KMS-11 (cell line): ENCODE data around the gene NPTX2.

Experiments used
- H2AFZ ChIP-seq: fragments of 200-600 bp; sonication (generic); 2 replicates; pipeline ENCODE4 v1.6.1; 2016; ENCODE audit warnings: antibody characterized with exemption, mixed run types, low read depth
- H3K27ac ChIP-seq: fragments of 200-600 bp; sonication (generic); 2 replicates; pipeline ENCODE4 v1.6.1; 2016; ENCODE audit warnings: mild to moderate bottlenecking, mixed run types
- H3K27me3 ChIP-seq: fragments of 200-600 bp; sonication (generic); 2 replicates; pipeline ENCODE4 v1.6.1; 2017; ENCODE audit warnings: mild to moderate bottlenecking, low read depth, mixed run types, moderate library complexity; ENCODE audit not compliant: insufficient read depth
- H3K36me3 ChIP-seq: fragments of 200-600 bp; sonication (generic); 2 replicates; pipeline ENCODE4 v1.6.1; 2017; ENCODE audit warnings: mild to moderate bottlenecking, mixed run types; ENCODE audit not compliant: insufficient read depth
- H3K4me1 ChIP-seq: fragments of 200-600 bp; sonication (generic); 2 replicates; pipeline ENCODE4 v1.6.1; 2016; ENCODE audit warnings: mild to moderate bottlenecking, low read depth, mixed run types; ENCODE audit not compliant: poor library complexity, severe bottlenecking
- H3K4me2 ChIP-seq: fragments of 200-600 bp; sonication (generic); 2 replicates; pipeline ENCODE4 v1.7.0; 2016; ENCODE audit warnings: mild to moderate bottlenecking, mixed run types
- H3K4me3 ChIP-seq: fragments of 200-600 bp; sonication (generic); IDR thresholded peaks from 2 replicates; pipeline ENCODE4 v1.6.1; 2017; ENCODE audit warnings: low read depth, low read length, mixed read lengths; ENCODE audit not compliant: insufficient read depth
- H3K79me2 ChIP-seq: fragments of 200-600 bp; sonication (generic); 2 replicates; pipeline ENCODE4 v1.6.1; 2016; ENCODE audit warnings: low read depth, mixed run types; ENCODE audit not compliant: insufficient read depth
- H3K9ac ChIP-seq: fragments of 200-600 bp; sonication (generic); 2 replicates; pipeline ENCODE4 v1.6.1; 2016; ENCODE audit warnings: mild to moderate bottlenecking, mixed run types
- H4K20me1 ChIP-seq: fragments of 200-600 bp; sonication (generic); 2 replicates; pipeline ENCODE4 v1.6.1; 2016; ENCODE audit warnings: mild to moderate bottlenecking, mixed run types; ENCODE audit not compliant: insufficient read depth
- TF ChIP-seq, protein P1 (sequence below): fragments of 200-600 bp; sonication (generic); conservative IDR thresholded peaks from 2 replicates; pipeline ENCODE4 v1.6.1; 2017; ENCODE audit warnings: low read depth, mild to moderate bottlenecking, antibody characterized with exemption, low read length, moderate library complexity, mixed read lengths

The NPTX2 gene

DNA sequence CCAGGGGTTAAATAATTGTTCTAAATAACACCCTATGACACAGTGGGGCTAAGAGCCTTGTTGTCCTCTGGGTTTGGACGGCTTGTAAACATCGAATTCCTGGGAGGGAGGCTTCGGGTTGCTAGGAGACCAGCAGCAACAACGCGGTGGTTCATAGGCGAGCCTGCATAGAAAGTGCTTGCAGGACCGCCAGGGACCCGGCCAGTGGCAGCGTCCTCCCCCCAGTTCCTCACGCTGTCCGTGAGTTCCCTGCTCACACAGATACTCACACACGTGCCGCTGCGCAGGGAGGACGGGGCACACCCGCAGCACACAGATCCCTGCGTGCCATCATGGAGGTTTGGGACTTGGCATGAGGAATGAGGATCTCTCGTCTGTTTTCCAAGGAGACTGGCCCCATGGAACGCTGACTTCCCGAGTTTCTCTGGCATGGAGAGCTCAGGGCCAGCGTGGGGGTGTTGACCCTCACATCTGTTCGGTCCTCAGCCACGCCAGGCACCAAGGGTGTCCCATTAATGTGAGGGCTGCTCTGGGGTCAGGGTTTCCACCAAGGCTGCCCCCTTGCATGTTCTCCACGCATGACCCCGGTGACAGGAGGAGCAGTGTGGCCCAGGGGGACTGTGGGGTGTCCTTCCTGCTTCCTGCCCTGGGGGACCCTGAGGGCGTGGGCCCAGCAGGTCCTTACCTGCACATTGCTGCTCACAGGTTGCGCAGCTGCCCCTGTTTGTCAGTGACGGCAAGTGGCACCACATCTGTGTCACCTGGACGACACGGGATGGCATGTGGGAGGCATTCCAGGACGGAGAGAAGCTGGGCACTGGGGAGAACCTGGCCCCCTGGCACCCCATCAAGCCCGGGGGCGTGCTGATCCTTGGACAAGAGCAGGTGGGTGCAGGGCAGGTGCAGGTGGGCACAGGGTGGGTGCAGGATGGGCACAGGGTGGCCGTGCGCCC lies 9.7 kb downstream of the NPTX2 start:
- Histone ChIP-seq H3K9ac (no peak overlapping the region), H3K4me2 (no peak overlapping the region), H3K27ac (no peak overlapping the region), H3K4me1 (no peaks in the 10 kb centered on the region), H4K20me1 (no peaks in the 10 kb centered on the region), H3K36me3 (no peaks in the 10 kb centered on the region), H3K27me3 (no peaks in the 10 kb centered on the region), H2AFZ (no peak overlapping the region), H3K4me3 (no peak overlapping the region), H3K79me2 (no peaks in the 10 kb centered on the region)
- TF ChIP-seq, protein P1, sequence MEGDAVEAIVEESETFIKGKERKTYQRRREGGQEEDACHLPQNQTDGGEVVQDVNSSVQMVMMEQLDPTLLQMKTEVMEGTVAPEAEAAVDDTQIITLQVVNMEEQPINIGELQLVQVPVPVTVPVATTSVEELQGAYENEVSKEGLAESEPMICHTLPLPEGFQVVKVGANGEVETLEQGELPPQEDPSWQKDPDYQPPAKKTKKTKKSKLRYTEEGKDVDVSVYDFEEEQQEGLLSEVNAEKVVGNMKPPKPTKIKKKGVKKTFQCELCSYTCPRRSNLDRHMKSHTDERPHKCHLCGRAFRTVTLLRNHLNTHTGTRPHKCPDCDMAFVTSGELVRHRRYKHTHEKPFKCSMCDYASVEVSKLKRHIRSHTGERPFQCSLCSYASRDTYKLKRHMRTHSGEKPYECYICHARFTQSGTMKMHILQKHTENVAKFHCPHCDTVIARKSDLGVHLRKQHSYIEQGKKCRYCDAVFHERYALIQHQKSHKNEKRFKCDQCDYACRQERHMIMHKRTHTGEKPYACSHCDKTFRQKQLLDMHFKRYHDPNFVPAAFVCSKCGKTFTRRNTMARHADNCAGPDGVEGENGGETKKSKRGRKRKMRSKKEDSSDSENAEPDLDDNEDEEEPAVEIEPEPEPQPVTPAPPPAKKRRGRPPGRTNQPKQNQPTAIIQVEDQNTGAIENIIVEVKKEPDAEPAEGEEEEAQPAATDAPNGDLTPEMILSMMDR: no peak

GRCh38 chr7:98627413-98627790 lies 10.3 kb downstream of the NPTX2 start:
- H4K20me1 ChIP-seq: no peaks in the 10 kb centered on the region
- H3K79me2 ChIP-seq: no peaks in the 10 kb centered on the region
- no peaks in the 10 kb centered on the region for H3K4me1 ChIP-seq
- TF ChIP-seq, protein P1: no peak
- no peaks in the 10 kb centered on the region for H3K27me3 ChIP-seq
- no peak overlapping the region for H3K4me3 ChIP-seq
- no peak overlapping the region for H2AFZ ChIP-seq
- no peak overlapping the region for H3K4me2 ChIP-seq
- H3K27ac ChIP-seq: no peak overlapping the region
- H3K9ac ChIP-seq: no peak overlapping the region
- H3K36me3 ChIP-seq: no peaks in the 10 kb centered on the region

- Histone ChIP-seq H3K36me3 (no peaks in the 10 kb centered on the region), H3K79me2 (no peaks in the 10 kb centered on the region), H4K20me1 (no peaks in the 10 kb centered on the region), H3K4me2 (no peak overlapping the region), H3K4me1 (no peaks in the 10 kb centered on the region), H2AFZ (no peak overlapping the region), H3K27ac (no peak overlapping the region), H3K27me3 (no peaks in the 10 kb centered on the region), H3K4me3 (no peak overlapping the region), H3K9ac (no peak overlapping the region)
- TF ChIP-seq, protein P1: no peak
Observed at GRCh38 chr7:98628418-98628817, 11.3 kb downstream of the NPTX2 start.

GRCh38 chr7:98629001-98629431 lies 11.9 kb downstream of the NPTX2 start:
- Histone ChIP-seq H4K20me1 (no peaks in the 10 kb centered on the region), H3K27ac (no peak overlapping the region), H2AFZ (no peak overlapping the region), H3K36me3 (no peaks in the 10 kb centered on the region), H3K27me3 (no peaks in the 10 kb centered on the region), H3K9ac (no peak overlapping the region), H3K4me1 (no peaks in the 10 kb centered on the region), H3K4me3 (no peak overlapping the region), H3K4me2 (no peak overlapping the region), H3K79me2 (no peaks in the 10 kb centered on the region)
- TF ChIP-seq, protein P1: no peak
